ENCODE results near the gene HSPD1. TPM values are rescaled to one million over a fixed set of nuclear protein-coding genes. Genes with fewer than 3 reads are reported as not detected.
"Not testable (repeated sequence)": the region's sequence is repeated elsewhere in the genome, so short reads cannot be mapped to it uniquely, and the experiment has no call there.

HSPD1 gene
- total and polyA plus RNA-seq, 4 donors = 185 to 490 (median 287) TPM

- peak overlapping the region; percentile 44 to 81 (median 70) for H3K4me3 ChIP-seq (ENCODE audit: low read depth in 1 of 3, low read length in 3 of 3)
- H3K9me3 ChIP-seq (ENCODE audit: control insufficient read depth in 4 of 4, low read length in 3 of 4) = no peaks in the 10 kb centered on the region
- WGBS = under 1% methylated on average over 11 of the region's 11 CpGs
- peaks cover 2 to 25% (median 8%) of the 10 kb centered on the region in 4 donors for H3K4me1 ChIP-seq (ENCODE audit: control insufficient read depth in 4 of 4, insufficient read depth in 4 of 4, low read length in 3 of 4)
- TF ChIP-seq HNF4A (conservative IDR thresholded peaks at IDR 0.05) (no peak), GABPA (IDR thresholded peaks at IDR 0.05 in 1 of 2, conservative IDR thresholded peaks at IDR 0.05 in 1 of 2) (no peak), RAD21 (IDR thresholded peaks at IDR 0.05) (peak; percentile 34 to 37), TAF1 (conservative IDR thresholded peaks at IDR 0.05) (peak; percentile 87), NR2F2 (IDR thresholded peaks at IDR 0.05) (peak; percentile 16), RXRA (IDR thresholded peaks at IDR 0.05) (peak in 1 of 2 donors; percentile 74), FOXA2 (IDR thresholded peaks at IDR 0.05) (peak; percentile 18)
- H3K27ac ChIP-seq (ENCODE audit: low read depth in 1 of 2, low read length in 2 of 2) = peak overlapping the region; percentile 100
- H3K9ac ChIP-seq (ENCODE audit: low read depth in 1 of 2, low read length in 2 of 2) = peak overlapping the region; percentile 90 to 97
- DNase-seq (ENCODE audit: low spot score) = no peak
- no peaks in the 10 kb centered on the region for H3K27me3 ChIP-seq (ENCODE audit: control insufficient read depth in 4 of 4, insufficient read depth in 4 of 4, low read length in 3 of 4)
- H3K36me3 ChIP-seq (ENCODE audit: control insufficient read depth in 4 of 4, insufficient read depth in 3 of 4, low read depth in 1 of 4, low read length in 3 of 4) = no peaks in the 10 kb centered on the region
These were observed 46.9 kb downstream of the HSPD1 start for GRCh38 chr2:197452754-197453122.

- H3K27ac ChIP-seq (ENCODE audit: low read depth in 1 of 2, low read length in 2 of 2); H3K9ac ChIP-seq (ENCODE audit: low read depth in 1 of 2, low read length in 2 of 2); H3K4me3 ChIP-seq (ENCODE audit: low read depth in 1 of 3, low read length in 3 of 3); H3K9me3 ChIP-seq (ENCODE audit: control insufficient read depth in 4 of 4, low read length in 3 of 4); H3K36me3 ChIP-seq (ENCODE audit: control insufficient read depth in 4 of 4, insufficient read depth in 3 of 4, low read depth in 1 of 4, low read length in 3 of 4); DNase-seq (ENCODE audit: low spot score); H3K27me3 ChIP-seq (ENCODE audit: control insufficient read depth in 4 of 4, insufficient read depth in 4 of 4, low read length in 3 of 4): not testable (repeated sequence)
- H3K4me1 ChIP-seq (ENCODE audit: control insufficient read depth in 4 of 4, insufficient read depth in 4 of 4, low read length in 3 of 4) = peaks cover 0 to 25% (median 8%) of the 10 kb centered on the region in 4 donors
- WGBS = 91% methylated on average over 6 of the region's 6 CpGs
These were observed 48.7 kb downstream of the HSPD1 start for GRCh38 chr2:197450935-197451358.

GRCh38 chr2:197450465-197450864 lies 49.2 kb downstream of the HSPD1 start:
- Histone ChIP-seq H3K4me1 (ENCODE audit: control insufficient read depth in 4 of 4, insufficient read depth in 4 of 4, low read length in 3 of 4) (peaks cover 0 to 20% (median 8%) of the 10 kb centered on the region in 4 donors), H3K4me3 (ENCODE audit: low read depth in 1 of 3, low read length in 3 of 3) (no peak overlapping the region), H3K27ac (ENCODE audit: low read depth in 1 of 2, low read length in 2 of 2) (no peak overlapping the region), H3K9ac (ENCODE audit: low read depth in 1 of 2, low read length in 2 of 2) (no peak overlapping the region), H3K9me3 (ENCODE audit: control insufficient read depth in 4 of 4, low read length in 3 of 4) (no peaks in the 10 kb centered on the region), H3K27me3 (ENCODE audit: control insufficient read depth in 4 of 4, insufficient read depth in 4 of 4, low read length in 3 of 4) (no peaks in the 10 kb centered on the region), H3K36me3 (ENCODE audit: control insufficient read depth in 4 of 4, insufficient read depth in 3 of 4, low read depth in 1 of 4, low read length in 3 of 4) (no peaks in the 10 kb centered on the region)
- WGBS = 90% methylated on average over 25 of the region's 25 CpGs
- TF ChIP-seq RAD21 (IDR thresholded peaks at IDR 0.05) (no peak), MAX (IDR thresholded peaks at IDR 0.05) (no peak), YY1 (IDR thresholded peaks at IDR 0.05) (no peak), HNF4G (IDR thresholded peaks at IDR 0.05) (no peak), GABPA (IDR thresholded peaks at IDR 0.05 in 1 of 2, conservative IDR thresholded peaks at IDR 0.05 in 1 of 2) (no peak)
- DNase-seq (ENCODE audit: low spot score) = no peak

GRCh38 chr2:197446844-197447243 lies 52.8 kb downstream of the HSPD1 start:
- DNase-seq (ENCODE audit: low spot score) = no peak
- no peaks in the 10 kb centered on the region for H3K36me3 ChIP-seq (ENCODE audit: control insufficient read depth in 4 of 4, insufficient read depth in 3 of 4, low read depth in 1 of 4, low read length in 3 of 4)
- TF ChIP-seq ATF3 (IDR thresholded peaks at IDR 0.05) (no peak), RXRA (IDR thresholded peaks at IDR 0.05) (no peak), TAF1 (conservative IDR thresholded peaks at IDR 0.05) (no peak), JUND (IDR thresholded peaks at IDR 0.05) (no peak), MAX (IDR thresholded peaks at IDR 0.05) (no peak), HNF4G (IDR thresholded peaks at IDR 0.05) (no peak), HNF4A (conservative IDR thresholded peaks at IDR 0.05) (no peak), CTCF (IDR thresholded peaks at IDR 0.05; ENCODE audit: low read depth, low read length, missing input control) (no peak), ZBTB33 (IDR thresholded peaks at IDR 0.05) (no peak), REST (IDR thresholded peaks at IDR 0.05) (no peak), YY1 (IDR thresholded peaks at IDR 0.05) (no peak), NR2F2 (IDR thresholded peaks at IDR 0.05) (no peak)

More at GRCh38 chr2:197446844-197447243, 52.8 kb downstream of the HSPD1 start:
- Histone ChIP-seq H3K4me3 (ENCODE audit: low read depth in 1 of 3, low read length in 3 of 3) (no peak overlapping the region), H3K9ac (ENCODE audit: low read depth in 1 of 2, low read length in 2 of 2) (no peak overlapping the region), H3K27me3 (ENCODE audit: control insufficient read depth in 4 of 4, insufficient read depth in 4 of 4, low read length in 3 of 4) (no peaks in the 10 kb centered on the region), H3K27ac (ENCODE audit: low read depth in 1 of 2, low read length in 2 of 2) (no peak overlapping the region), H3K4me1 (ENCODE audit: control insufficient read depth in 4 of 4, insufficient read depth in 4 of 4, low read length in 3 of 4) (peaks cover 0 to 2% (median 1%) of the 10 kb centered on the region in 4 donors), H3K9me3 (ENCODE audit: control insufficient read depth in 4 of 4, low read length in 3 of 4) (no peaks in the 10 kb centered on the region)
